Neural cell (in vitro differentiated cells): Measurements from ENCODE around the gene COL18A1. TPM values are rescaled to one million over a fixed set of nuclear protein-coding genes. Genes with fewer than 3 reads are reported as not detected.

Experiments used
- H2AFZ ChIP-seq: fragments of 200-600, 300-800 bp; sonication (generic), shearing (Covaris generic); 2 replicates; pipeline ENCODE4 v1.6.0; 2014; ENCODE audit warnings: low read depth, mild to moderate bottlenecking, antibody characterized with exemption, low read length, moderate library complexity
- H3F3A ChIP-seq: fragments of 200-600 bp; shearing (Covaris generic); 2 replicates; pipeline ENCODE4 v1.6.1; 2016; ENCODE audit warnings: mild to moderate bottlenecking, moderate library complexity, mixed read lengths, antibody characterized with exemption, low read length; ENCODE audit not compliant: insufficient read depth, poor library complexity, severe bottlenecking
- H3K27ac ChIP-seq: fragments of 200-600, 300-800 bp; sonication (generic), shearing (Covaris generic); 2 replicates; pipeline ENCODE4 v1.5.1; 2014; ENCODE audit warnings: mild to moderate bottlenecking, low read length, moderate library complexity
- H3K27me3 ChIP-seq: fragments of 300-800, 200-600 bp; sonication (generic), shearing (Covaris generic); 2 replicates; pipeline ENCODE4 v1.6.0; 2014; ENCODE audit warnings: mild to moderate bottlenecking, low read depth, low read length, moderate library complexity; ENCODE audit not compliant: insufficient read depth
- H3K36me3 ChIP-seq: fragments of 300-800, 200-600 bp; sonication (generic), shearing (Covaris generic); 2 replicates; pipeline ENCODE4 v1.5.1; 2014; ENCODE audit warnings: mild to moderate bottlenecking, antibody characterized with exemption, low read length, moderate library complexity; ENCODE audit not compliant: insufficient read depth
- H3K4me2 ChIP-seq: fragments of 300-800, 200-600 bp; sonication (generic), shearing (Covaris generic); 2 replicates; pipeline ENCODE4 v1.6.0; 2014; ENCODE audit warnings: mild to moderate bottlenecking, low read length
- H3K4me3 ChIP-seq: fragments of 300-800, 200-600 bp; sonication (generic), shearing (Covaris generic); 2 replicates; pipeline ENCODE4 v1.5.1; 2014; ENCODE audit warnings: mild to moderate bottlenecking, low read length, moderate library complexity
- H3K79me2 ChIP-seq: fragments of 200-600 bp; shearing (Covaris generic); replicated peaks from 2 replicates; pipeline ENCODE4 v1.6.0; 2014; ENCODE audit warnings: mild to moderate bottlenecking, low read length, moderate library complexity; ENCODE audit not compliant: insufficient read depth
- H3K9ac ChIP-seq: fragments of 300-800, 200-600 bp; sonication (generic), shearing (Covaris generic); 2 replicates; pipeline ENCODE4 v1.6.1; 2016; ENCODE audit warnings: mild to moderate bottlenecking, low read length, mixed read lengths
- H3K9me2 ChIP-seq: fragments of 200-600 bp; shearing (Covaris generic); 2 replicates; pipeline ENCODE4 v1.6.1; 2016; ENCODE audit warnings: mild to moderate bottlenecking, low read length, mixed read lengths; ENCODE audit not compliant: insufficient read depth
- H3K9me3 ChIP-seq: fragments of 200-600, 300-800 bp; sonication (generic), shearing (Covaris generic); 2 replicates; pipeline ENCODE4 v1.6.1; 2016; ENCODE audit warnings: mild to moderate bottlenecking, mixed run types, low read length, moderate library complexity, mixed read lengths
- H4K20me1 ChIP-seq: fragments of 200-600 bp; shearing (Covaris generic); 2 replicates; pipeline ENCODE4 v1.6.1; 2016; ENCODE audit warnings: mild to moderate bottlenecking, mixed run types; ENCODE audit not compliant: insufficient read depth
- EP300 ChIP-seq: fragments of 450-650 bp; conservative IDR thresholded peaks from 2 replicates; pipeline ENCODE4 v1.6.1; 2014; ENCODE audit warnings: antibody characterized with exemption, mild to moderate bottlenecking, moderate library complexity; ENCODE audit not compliant: poor library complexity, severe bottlenecking
- EZH2 ChIP-seq: fragments of 200-600, 300-800 bp; shearing (Covaris generic), sonication (generic); IDR thresholded peaks from 2 replicates; pipeline ENCODE4 v1.6.1; 2014; ENCODE audit warnings: antibody characterized with exemption, low read length, borderline replicate concordance, mild to moderate bottlenecking; ENCODE audit not compliant: insufficient read depth, poor library complexity, severe bottlenecking
- MXI1 ChIP-seq: fragments of 450-650 bp; conservative IDR thresholded peaks from 2 replicates; pipeline ENCODE4 v1.6.1; 2014; ENCODE audit warnings: antibody characterized with exemption, mild to moderate bottlenecking; ENCODE audit not compliant: poor library complexity, severe bottlenecking
- POLR2AphosphoS5 ChIP-seq: IDR thresholded peaks from 2 replicates; pipeline ENCODE4 v1.6.1; 2012
- RAD21 ChIP-seq: fragments of 450-650 bp; conservative IDR thresholded peaks from 2 replicates; pipeline ENCODE4 v1.6.1; 2014; ENCODE audit warnings: antibody characterized with exemption, mild to moderate bottlenecking, moderate library complexity
- SMC3 ChIP-seq: fragments of 450-650 bp; conservative IDR thresholded peaks from 2 replicates; pipeline ENCODE4 v1.6.1; 2014; ENCODE audit warnings: antibody characterized with exemption, mild to moderate bottlenecking, moderate library complexity; ENCODE audit not compliant: poor library complexity
- TAF1 ChIP-seq: IDR thresholded peaks from 2 replicates; pipeline ENCODE4 v1.6.1; 2012; ENCODE audit warnings: low read depth
- polyA plus RNA-seq: library from polyadenylated mRNA; depleted of rRNA; stranded (reverse); fragments of >200 nt; gene quantifications from 2 replicates; pipeline ENCODE4 v1.2.3, GENCODE V29; 2014
- TF ChIP-seq, protein P1 (sequence below): IDR thresholded peaks from 2 replicates; pipeline ENCODE4 v1.6.1; 2012; ENCODE audit warnings: borderline replicate concordance
- TF ChIP-seq, protein P2 (sequence below): fragments of 450-650 bp; IDR thresholded peaks from 2 replicates; pipeline ENCODE4 v1.5.1; 2014; ENCODE audit warnings: antibody characterized with exemption, mild to moderate bottlenecking, moderate library complexity; ENCODE audit not compliant: poor library complexity, severe bottlenecking

Gene COL18A1
- polyA plus RNA-seq, 1 donor from 2014 or later: 2.5 TPM

DNA sequence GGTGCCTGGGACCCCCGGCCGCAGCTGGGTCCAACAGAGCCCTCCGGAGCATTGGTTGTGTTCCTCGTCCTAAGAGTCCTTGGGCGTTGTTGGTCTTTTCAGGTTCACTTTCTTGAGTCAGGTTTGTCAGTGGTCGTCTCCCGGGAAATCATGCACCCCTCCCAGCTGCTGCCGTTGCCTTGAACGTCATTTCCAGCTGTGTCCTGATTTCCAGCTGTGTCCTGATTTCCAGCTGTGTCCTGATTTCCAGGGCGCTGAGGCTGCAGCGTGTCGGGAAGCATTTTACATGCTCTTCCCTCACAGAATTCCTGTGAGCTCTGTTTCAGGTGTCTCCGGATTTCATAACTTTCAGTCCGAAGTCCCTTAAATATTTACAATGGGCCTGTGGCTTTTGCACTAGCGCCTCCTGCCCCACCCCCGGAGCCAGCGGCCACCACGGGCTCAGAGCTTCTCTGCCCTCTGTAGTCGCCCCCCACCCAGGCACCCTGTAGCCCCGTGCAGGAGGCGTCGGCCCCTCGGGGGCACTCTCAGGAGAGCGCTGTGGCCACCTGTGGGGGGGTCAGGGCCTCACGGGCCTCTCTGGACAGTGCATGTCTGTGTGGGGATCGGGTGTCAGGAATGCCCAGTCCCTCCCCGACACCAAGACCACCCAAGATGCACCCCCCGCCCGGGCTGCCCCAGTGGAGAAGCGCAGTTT lies 66.7 kb downstream of the COL18A1 start:
- Histone ChIP-seq H3K27me3 (no peaks in the 10 kb centered on the region), H3K9ac (no peak overlapping the region), H3K4me3 (no peak overlapping the region), H3K9me2 (no peaks in the 10 kb centered on the region), H2AFZ (no peak overlapping the region), H3K4me2 (no peak overlapping the region), H3F3A (no peaks in the 10 kb centered on the region), H3K79me2 (no peaks in the 10 kb centered on the region), H3K9me3 (no peaks in the 10 kb centered on the region), H4K20me1 (no peaks in the 10 kb centered on the region), H3K36me3 (no peaks in the 10 kb centered on the region), H3K27ac (no peak overlapping the region)
- TF ChIP-seq POLR2AphosphoS5 (no peak), EP300 (no peak), SMC3 (no peak), EZH2 (no peak), TAF1 (no peak), MXI1 (no peak), RAD21 (no peak)
- TF ChIP-seq, protein P1, sequence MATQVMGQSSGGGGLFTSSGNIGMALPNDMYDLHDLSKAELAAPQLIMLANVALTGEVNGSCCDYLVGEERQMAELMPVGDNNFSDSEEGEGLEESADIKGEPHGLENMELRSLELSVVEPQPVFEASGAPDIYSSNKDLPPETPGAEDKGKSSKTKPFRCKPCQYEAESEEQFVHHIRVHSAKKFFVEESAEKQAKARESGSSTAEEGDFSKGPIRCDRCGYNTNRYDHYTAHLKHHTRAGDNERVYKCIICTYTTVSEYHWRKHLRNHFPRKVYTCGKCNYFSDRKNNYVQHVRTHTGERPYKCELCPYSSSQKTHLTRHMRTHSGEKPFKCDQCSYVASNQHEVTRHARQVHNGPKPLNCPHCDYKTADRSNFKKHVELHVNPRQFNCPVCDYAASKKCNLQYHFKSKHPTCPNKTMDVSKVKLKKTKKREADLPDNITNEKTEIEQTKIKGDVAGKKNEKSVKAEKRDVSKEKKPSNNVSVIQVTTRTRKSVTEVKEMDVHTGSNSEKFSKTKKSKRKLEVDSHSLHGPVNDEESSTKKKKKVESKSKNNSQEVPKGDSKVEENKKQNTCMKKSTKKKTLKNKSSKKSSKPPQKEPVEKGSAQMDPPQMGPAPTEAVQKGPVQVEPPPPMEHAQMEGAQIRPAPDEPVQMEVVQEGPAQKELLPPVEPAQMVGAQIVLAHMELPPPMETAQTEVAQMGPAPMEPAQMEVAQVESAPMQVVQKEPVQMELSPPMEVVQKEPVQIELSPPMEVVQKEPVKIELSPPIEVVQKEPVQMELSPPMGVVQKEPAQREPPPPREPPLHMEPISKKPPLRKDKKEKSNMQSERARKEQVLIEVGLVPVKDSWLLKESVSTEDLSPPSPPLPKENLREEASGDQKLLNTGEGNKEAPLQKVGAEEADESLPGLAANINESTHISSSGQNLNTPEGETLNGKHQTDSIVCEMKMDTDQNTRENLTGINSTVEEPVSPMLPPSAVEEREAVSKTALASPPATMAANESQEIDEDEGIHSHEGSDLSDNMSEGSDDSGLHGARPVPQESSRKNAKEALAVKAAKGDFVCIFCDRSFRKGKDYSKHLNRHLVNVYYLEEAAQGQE: no peak
- TF ChIP-seq, protein P2, sequence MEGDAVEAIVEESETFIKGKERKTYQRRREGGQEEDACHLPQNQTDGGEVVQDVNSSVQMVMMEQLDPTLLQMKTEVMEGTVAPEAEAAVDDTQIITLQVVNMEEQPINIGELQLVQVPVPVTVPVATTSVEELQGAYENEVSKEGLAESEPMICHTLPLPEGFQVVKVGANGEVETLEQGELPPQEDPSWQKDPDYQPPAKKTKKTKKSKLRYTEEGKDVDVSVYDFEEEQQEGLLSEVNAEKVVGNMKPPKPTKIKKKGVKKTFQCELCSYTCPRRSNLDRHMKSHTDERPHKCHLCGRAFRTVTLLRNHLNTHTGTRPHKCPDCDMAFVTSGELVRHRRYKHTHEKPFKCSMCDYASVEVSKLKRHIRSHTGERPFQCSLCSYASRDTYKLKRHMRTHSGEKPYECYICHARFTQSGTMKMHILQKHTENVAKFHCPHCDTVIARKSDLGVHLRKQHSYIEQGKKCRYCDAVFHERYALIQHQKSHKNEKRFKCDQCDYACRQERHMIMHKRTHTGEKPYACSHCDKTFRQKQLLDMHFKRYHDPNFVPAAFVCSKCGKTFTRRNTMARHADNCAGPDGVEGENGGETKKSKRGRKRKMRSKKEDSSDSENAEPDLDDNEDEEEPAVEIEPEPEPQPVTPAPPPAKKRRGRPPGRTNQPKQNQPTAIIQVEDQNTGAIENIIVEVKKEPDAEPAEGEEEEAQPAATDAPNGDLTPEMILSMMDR: no peak

DNA sequence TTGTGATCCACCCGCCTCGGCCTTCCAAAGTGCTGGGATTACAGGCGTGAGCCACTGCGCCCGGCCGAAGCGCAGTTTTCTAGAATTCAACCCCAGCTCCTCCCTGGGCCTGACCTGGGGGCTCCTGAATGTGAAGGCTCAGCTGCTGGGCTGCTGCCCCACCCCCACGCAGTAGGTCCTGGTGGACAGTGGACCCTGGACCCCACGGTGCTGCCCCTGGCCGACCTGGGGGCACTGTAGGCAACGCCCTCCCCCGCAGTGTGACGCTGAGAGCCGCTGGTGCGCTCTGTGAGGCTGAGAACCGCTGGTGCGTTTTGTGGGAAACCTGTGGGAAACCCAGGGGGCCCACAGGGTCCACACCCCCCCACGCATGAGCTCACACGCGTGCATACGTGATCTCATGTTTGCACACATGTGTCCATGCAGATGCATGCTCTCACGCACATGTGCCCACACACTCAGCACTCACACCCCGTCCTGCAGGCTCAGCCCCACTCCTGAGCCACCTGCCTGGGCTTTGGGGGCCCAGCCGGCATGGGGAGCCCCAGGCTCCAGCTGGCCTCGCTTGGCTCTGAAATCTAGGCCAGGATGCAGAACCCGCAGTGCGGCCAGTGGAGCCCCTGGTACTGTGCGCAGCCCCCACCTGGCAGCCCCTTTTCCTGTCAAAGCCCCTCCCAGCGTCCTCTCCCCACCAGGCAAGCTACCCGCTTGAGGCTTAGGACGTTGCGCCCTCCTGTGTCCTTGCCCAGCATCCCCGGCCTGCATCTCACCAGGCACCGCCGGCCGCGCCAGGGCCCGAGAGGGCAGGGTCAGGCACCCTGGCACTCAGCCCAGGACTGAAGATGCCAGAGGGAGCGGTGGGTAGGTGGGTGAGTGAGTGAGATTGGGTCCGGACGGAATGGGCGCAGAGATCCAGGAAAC lies 67.7 kb downstream of the COL18A1 start:
- H3F3A ChIP-seq: no peaks in the 10 kb centered on the region
- TF ChIP-seq POLR2AphosphoS5 (no peak), RAD21 (no peak), EP300 (no peak), EZH2 (no peak), SMC3 (no peak), TAF1 (no peak), MXI1 (no peak)
- TF ChIP-seq, protein P1: no peak
- TF ChIP-seq, protein P2: no peak
- H4K20me1 ChIP-seq: no peaks in the 10 kb centered on the region
- no peak overlapping the region for H2AFZ ChIP-seq
- H3K9me2 ChIP-seq: no peaks in the 10 kb centered on the region
- H3K4me3 ChIP-seq: no peak overlapping the region
- H3K9ac ChIP-seq: no peak overlapping the region
- no peak overlapping the region for H3K4me2 ChIP-seq
- H3K36me3 ChIP-seq: no peaks in the 10 kb centered on the region
- no peaks in the 10 kb centered on the region for H3K9me3 ChIP-seq
- H3K27ac ChIP-seq: no peak overlapping the region
- H3K79me2 ChIP-seq: no peaks in the 10 kb centered on the region
- H3K27me3 ChIP-seq: no peaks in the 10 kb centered on the region
